A673 (cell line): ENCODE results near the gene SSBP4.

Source experiments
- CTCF ChIP-seq: fragments of 300-800, 200-600 bp; sonication (generic); conservative IDR thresholded peaks from 2 replicates; pipeline ENCODE4 v1.5.1; 2017; ENCODE audit warnings: low read depth, mild to moderate bottlenecking, antibody characterized with exemption, low read length, moderate library complexity, mixed read lengths
- EZH2 ChIP-seq: fragments of 200-600 bp; sonication (generic); IDR thresholded peaks from 2 replicates; pipeline ENCODE4 v1.6.1; 2017; ENCODE audit warnings: borderline replicate concordance, low read depth, mild to moderate bottlenecking, mixed read lengths, antibody characterized with exemption, low read length; ENCODE audit not compliant: poor library complexity, severe bottlenecking

GRCh38 chr19:18478545-18479311 lies 59.5 kb downstream of the SSBP4 start:
- no peak for TF ChIP-seq CTCF
- TF ChIP-seq EZH2: no peak
